A172 (cell line): ENCODE data around the gene IGSF3. TPM values are rescaled to one million over a fixed set of nuclear protein-coding genes. Genes with fewer than 3 reads are reported as not detected.
"Not testable (repeated sequence)": the region's sequence is repeated elsewhere in the genome, so short reads cannot be mapped to it uniquely, and the experiment has no call there.

ENCODE experiments used
- DNase-seq: peaks from one replicate; pipeline ENCODE4 v3.0.0-alpha.2; 2015; ENCODE audit warnings: low spot score
- total RNA-seq: library from RNA; depleted of rRNA; stranded (reverse); fragments of >200 nt; shearing (Covaris generic); gene quantifications from 2 replicates; pipeline ENCODE4 v1.2.3, GENCODE V29; 2014

Gene IGSF3
- total RNA-seq, 1 experiment from 2014 or later = 20.9 TPM

DNA sequence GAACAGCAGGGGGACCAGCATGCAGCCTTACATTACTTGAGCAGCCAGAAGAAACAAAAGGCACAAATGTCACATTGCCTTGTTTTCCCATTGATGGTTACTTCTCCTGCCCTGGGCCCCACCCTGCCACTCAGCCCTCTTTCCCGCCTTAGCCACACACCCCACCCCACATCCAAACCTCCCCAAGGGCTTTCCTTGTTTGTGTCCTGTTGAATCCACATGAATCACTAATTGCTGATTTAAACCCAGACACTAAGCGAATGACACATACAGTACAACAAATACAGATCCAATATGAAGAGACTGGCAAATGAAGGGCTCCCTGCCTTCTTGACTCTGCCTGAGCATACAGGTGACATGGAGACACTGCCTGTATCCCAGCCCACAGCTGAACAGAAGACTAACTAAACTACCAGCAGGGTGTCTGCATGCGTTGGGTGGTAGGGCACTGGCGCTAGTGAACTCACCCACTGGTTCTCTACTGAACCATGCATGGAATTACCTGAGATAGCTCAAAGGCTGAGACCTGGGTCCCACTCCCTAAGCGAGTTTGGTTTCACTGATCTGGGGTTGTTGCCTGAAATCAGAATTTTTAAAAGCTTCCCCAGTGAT is 3.1 kb downstream of the IGSF3 start:
- no peak for DNase-seq

DNA sequence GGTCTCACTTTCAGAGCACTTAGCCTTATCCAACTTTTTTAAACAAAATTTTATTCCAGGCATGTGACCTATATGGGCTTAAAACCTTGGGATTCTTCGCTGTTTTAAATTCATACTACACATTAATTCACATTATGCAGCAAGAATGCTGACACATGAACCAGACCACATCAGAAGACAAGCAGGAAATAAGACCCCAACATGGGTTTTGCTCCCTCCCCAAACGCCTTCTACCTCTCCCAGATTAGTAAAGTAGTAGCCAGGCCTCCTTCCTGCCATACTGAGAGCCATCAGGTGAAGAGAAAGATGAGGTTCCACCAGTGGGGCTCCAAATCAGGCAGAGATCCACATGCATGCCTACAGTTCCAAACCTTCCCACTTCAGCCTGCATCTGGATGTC is 3.7 kb downstream of the IGSF3 start:
- no peak for DNase-seq

DNA sequence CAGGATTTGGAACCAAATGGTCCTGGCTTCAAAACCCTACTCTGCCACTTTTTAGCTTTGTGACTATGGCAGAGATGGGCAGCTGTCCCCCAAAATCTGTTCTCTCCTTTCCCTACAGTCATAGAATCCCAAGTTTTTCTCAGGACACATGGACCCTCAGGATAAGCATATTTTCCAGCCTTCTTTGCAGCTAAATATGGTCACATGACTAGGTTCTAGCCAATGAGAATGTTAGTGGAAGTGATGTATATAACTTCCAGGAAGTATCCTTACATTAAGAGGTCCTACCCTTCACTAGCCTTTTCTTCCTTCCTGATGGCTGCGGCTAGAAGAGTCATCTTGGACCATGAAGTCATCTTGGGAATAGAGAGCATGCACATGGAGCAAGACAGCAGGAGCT is 5.9 kb downstream of the IGSF3 start:
- no peak for DNase-seq

DNA sequence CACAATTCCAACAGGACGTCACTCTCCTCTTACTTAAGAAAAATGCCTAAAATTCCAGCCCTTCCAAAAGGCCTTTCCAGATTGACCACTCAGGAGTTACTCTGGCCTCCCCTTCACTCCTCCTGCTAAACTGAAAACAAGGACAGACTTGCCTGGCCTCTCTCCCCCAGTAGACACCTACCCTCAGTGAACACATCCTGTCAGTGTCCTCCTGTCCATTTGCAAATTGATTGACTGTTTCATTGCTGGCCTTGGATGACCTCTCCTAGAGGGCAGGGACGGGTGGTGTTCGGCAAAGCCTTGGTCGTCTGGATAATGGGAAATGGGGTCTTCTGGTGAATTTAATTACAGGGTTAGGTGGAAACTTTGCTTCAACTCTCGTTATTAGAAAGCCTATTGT is 8.9 kb downstream of the IGSF3 start:
- DNase-seq = not testable (repeated sequence)

DNA sequence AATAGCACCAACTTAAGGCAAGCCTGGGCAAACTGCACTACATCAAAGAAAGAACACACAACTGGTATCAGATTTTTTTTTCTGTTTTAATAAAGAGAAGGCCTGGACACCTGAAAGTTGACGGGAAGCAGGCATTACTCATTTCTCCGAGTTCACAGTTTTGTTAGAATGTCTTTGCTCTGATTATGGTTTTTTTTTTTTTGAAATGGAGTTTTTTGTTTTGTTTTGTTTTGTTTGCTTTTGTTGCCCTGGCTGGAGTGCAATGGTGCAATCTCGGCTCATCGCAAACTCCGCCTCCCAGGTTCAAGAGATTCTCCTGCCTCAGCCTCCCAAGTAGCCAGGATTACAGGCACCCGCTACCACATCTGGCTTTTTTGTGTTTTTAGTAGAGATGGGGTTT is 9.7 kb downstream of the IGSF3 start:
- not testable (repeated sequence) for DNase-seq

DNA sequence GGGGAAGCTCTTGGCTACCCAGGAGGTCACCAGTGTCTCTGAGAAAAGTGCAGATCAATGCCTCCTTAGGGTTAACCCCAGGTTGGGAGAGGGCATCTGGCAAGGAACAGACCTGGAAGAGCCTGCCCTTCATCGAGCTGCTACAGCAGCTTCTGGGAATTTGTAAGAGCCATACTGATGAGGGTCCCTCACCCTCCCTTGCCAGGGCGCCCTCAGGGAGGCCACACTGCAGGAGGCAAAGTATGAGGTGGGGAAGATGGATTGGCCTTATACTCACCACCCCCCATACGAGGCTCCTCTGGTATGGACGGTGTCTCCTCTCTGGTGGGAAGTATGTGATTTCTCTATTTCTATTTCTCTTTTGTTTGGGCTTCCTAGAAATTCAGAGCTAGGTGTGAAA is 13.2 kb downstream of the IGSF3 start:
- DNase-seq = no peak

DNA sequence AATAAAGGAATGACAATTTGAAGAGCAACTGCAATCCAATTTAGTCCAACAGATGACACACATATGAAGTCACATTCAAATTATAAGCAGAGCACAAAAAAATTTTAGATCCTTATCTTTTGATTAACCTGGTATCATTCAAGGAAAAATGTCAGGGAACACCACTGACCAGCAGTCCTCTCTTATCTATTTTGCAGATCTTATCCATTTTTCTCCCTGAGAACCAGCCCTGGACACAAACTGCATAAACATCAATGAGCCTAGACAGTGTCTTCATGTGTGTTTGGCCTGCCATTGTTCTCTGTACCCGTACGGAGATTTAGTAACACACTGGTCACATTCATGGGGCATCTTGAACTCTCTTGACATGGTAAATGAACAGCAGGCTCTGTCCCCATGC is 14.9 kb downstream of the IGSF3 start:
- not testable (repeated sequence) for DNase-seq

DNA sequence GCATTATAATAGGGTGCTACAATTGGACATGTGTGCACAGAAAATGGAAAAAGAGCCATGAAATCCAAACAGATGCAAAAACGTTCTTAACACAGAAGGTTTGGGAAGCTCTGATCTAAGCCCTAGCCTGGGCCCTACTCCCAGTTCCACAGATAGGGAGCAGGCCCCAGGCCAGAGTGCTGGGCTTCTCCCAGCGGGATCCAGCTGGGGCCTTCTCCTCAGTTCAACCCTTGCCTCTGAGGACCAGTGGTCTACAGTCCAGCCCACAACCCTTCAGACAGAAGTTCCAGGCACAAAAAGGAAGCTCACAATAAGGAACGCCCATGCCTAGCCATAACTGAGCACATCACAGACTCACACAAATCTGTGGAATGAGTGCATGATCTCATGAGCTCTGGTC is 16.8 kb downstream of the IGSF3 start:
- not testable (repeated sequence) for DNase-seq

DNA sequence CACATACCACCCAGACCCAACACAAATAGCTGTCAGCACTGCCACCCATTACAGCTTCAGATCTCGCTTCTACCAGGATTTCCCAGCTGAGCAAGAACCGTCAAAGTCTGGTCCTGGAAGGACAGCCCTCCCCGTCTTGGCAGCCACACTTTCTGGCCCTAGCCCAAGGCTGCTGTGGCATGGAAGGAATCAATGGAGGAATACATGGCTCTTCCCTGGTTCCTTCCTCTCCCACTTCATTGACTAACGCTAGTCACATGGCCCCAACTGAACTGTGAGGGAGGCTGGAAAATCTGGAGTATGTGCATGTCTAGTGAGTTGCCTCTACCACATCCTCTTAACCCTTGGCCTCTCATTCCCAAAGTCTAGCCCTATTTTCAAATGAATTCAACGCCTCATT is 18.5 kb downstream of the IGSF3 start:
- not testable (repeated sequence) for DNase-seq

DNA sequence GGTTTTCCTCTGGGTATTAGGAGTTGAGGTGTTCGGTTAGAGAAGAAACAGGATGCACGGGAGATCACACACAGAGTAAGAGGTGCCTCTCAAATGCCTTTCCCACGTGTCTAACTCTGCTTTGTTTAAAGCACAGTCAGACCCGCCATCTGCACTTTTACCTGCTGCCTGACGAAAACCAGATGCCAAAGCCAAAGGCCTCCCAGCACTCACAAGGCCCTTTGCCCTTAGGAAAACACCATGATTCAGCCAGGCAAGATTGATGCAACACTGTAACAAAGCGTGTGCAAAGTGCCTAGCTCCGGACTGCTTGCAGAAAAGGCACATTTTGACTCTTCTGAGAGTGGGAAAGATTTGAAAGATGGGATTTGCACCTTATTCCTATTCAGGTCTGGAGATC is 19.2 kb downstream of the IGSF3 start:
- DNase-seq = not testable (repeated sequence)

DNA sequence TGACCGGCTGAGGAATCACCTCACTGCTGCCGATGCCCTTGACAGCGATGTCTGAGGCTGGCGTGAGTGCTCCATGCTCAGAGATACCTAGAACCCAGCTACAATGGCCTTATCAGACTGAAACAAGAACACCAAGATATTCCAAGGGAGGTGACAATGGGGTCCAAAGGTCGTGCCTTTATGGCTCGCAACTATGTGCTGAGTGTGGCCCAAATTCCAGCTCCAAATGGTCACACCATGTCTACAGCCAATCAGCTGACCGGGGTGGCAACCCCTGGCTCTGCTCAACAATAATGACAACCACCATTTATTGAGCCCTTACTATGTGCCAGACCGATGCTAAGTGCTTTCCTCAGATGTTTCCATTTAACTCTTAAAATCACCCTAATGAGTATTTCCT is 20.3 kb downstream of the IGSF3 start:
- not testable (repeated sequence) for DNase-seq

DNA sequence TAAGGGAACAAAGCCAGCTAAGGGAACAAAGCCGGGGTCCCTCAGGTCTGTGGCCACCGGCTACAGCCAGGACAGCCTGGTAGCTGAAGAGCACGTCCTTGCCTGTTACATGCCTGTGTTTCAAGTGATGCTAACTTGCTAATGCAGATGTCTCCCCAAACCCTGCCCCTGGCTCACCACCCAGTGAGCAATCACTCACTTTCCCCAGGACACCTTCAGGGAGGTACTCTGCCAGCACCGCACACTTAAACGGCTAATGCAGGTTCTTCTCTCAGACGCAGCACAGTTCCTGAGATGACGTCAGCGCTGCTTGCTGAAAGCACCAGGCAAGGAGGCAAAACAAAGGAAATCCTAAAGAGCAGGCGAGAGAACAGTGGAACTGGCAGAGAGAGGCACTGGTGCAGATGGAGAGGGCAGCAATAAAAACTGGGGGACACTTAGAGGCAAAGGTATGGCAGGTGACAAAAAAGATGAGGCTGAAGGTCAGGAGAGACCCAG is 20.8 kb downstream of the IGSF3 start:
- DNase-seq = not testable (repeated sequence)

DNA sequence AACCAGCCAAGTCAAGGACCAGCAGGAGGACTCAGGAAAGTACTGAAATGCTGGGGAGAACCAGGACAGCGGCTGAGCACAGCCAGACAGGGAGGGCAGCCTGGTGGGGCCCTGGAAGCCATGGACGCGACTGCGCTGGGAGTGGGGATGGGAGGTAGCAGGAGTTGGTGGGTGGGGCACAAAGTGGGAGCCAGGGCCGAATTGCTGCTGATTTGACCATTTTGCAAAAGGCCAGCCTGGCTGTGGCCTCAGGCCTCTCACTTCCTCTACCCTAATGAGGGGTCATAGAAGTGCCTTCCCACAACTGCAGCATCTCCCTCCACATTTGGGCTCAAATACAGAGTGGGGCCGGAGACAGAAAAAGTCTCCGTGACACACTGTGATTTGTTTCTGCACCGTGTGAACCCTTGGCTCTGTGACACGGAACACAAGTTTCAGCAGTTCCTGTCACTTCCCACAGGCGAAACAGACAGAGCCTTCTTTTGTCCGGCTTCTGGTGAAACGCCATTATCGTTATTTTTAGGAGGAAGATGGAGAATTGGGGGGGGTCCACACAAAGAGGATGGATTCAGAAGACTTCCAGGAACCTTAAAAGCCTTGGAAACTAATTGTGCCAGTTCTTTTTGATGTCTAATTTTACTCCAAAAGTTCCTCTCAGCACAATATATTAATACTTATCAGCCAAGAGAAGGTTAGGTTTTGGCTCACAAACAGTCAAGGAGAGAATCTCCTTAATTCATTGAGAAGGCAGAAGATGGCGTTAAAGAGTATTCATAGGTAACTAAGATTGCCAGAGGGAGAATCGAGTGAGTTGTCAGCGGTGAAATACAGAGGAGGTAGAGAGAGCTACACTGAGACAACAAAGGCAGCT is 21.5 kb downstream of the IGSF3 start:
- not testable (repeated sequence) for DNase-seq

DNA sequence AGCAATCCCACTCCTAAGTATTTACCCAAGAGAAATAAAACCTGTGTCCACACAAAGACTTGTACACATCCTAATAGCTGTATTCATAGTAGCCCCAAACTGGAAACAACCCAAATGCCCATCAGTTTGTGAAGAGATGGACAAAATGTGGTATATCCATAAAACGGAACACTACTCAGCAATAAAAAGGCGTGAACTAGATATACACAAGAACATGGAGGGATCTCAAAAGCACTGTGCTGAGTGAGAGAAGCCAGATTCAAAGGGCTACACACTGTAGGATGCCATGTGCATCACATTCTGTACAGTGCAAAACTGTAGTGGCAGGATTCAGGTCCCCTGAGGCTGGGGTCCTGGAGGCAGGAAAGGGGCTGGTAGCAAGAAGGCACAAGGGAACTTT is 22.5 kb downstream of the IGSF3 start:
- DNase-seq = not testable (repeated sequence)

DNA sequence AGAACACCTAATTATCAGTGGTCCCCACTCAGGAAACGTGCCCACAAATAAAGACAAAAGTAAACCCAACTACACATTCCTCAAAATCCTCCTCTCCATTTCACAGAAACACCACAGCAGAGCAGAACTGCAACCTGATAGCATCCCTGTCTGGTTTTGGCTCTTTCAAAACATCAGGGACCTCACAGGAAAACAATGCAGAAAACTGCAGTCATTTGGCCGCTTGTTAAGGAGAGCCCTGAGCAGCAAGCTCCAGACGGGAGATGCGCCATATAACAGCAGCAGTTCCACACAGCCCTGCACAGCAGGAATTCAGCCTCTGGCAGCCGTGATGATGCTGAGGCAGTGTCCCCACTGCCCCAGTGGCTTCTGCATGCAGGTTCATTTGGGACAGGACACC is 23.4 kb downstream of the IGSF3 start:
- not testable (repeated sequence) for DNase-seq

DNA sequence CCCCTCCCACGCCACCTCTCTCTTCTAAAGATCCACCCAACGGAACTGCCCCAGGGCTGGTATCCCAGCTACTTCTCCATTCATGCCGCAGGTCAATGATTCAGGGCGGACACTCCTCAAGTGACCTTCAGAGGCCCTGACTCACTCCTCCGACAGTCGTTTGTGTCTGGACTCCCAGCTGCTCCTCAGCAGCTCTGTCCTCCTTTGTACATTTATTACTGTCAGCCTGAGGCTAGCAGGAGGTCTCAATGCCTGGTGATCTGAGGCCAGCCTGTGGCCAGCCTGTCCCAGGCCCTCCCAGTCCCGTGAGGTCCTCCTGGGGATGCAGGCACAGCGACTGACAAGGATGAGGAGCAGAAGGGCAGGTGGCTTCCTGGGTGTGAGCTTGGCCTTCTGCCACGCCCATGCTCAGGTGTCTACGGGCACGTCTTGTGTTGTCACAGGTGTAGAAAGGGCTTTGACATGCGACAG is 24.2 kb downstream of the IGSF3 start:
- DNase-seq = peak; percentile 78

DNA sequence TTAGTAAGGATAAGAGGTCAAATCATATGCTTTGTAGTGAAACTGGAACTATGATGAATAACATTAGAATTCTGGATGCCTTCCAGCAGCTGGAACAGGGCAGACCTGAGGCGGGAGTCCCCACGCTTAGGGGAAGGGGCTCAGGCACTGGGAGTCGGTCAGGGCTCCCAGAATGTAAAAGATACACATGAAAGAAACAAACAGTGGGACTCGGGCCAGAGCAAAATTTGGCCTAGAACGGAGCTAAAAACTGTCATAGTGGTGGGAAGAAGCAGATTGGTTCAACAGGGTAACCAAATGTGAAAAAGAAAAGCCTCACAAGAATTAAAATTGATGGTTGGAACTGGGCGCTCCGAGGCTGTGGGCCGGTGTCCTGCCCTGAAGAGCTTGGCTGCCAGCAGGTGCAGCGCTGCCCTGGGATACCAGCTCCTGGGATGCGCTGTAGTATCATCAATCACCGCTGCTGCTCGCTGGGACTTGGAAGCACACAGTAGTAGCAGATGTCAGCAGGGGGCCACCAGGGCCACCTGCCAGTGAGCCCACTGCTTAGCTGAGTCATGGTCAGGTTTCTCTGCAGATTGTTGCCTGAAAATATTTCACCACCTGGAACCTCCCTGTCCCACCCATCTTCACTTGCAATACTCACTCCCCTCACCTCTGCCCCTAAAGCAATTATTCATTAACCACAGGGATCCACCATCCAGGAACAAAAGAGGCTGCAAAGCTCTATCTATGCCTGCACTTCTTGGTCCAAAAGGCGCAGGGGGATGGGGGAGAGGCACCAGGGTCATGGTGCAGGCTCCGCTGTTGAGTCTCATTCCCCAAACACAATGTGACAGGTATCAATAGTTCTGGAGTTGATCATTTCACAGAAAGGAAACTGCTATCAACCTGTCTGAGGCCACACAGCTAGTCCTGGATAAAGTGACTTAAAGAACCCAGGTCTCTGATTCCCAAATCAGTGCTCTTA is 24.9 kb downstream of the IGSF3 start:
- peak; percentile 62 for DNase-seq

DNA sequence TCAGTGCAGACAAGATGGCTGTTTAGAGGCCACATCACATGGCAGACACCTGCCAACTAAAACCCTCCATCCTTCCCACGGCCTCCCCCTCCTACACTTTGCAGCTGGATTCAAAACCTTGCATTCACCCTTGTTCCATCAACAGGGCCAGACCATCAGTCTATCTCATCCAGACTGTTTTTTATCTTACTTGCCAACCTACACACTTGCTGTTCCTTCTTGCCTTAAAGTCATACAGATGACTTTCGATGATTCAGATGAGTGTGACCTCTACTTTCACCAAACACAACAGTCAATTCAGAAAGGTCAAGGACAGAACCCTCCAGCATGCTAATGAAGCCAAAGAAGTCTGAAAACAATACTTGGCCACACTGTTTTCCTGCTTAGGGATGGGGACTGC is 29.9 kb downstream of the IGSF3 start:
- not testable (repeated sequence) for DNase-seq

DNA sequence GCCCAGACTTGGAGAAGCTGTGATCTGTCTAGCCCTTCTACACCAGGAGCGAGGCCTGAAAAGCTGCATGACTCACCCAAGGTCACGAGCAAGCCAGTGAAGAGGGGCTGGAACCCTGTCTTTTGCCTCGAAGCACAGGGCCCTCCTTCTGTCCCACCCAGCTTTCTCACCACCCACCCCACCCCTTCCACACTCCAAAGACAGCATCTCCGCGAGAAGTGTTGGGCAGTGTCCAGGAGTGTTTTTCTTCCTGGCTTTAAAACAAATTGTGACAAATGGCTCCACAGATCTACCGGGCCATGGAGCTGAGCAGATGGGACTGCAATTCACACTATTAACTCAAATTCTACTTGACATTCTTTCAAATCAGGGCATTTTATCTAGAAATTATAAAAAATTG is 30.9 kb downstream of the IGSF3 start:
- not testable (repeated sequence) for DNase-seq

DNA sequence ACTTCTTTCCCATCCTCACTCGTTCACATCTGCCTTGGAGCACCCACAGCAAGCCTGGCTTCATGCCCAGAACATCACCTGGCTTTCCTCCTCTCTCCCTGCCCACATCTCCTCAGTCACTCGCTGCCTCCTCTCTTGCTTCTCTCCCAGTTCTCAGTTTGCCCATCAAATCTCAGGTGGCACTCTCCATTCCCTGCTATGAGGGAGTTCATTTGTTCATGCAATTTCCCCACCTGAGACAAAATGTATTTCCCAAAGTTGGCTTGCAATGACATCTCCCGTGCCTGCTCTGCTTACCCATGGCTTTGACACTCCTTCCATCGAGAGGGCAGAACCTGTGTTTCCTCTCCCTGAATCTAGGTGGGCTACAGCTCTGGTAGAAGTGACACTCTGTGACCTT is 33.1 kb downstream of the IGSF3 start:
- DNase-seq = not testable (repeated sequence)
